Stimulated activated CD8-positive, alpha-beta memory T cell treated with anti-CD3 and anti-CD28 coated beads, Interleukin-7, amount 100 ng/mL, for 1 hour (primary cell): Measurements from ENCODE around the gene OMA1.

ENCODE experiments used
- DNase-seq, 2 donors: peaks; one replicate each; pipeline ENCODE4 v3.0.0-alpha.2; 2020; ENCODE audit warnings: low read depth in 2 of 2

The OMA1 gene

DNA sequence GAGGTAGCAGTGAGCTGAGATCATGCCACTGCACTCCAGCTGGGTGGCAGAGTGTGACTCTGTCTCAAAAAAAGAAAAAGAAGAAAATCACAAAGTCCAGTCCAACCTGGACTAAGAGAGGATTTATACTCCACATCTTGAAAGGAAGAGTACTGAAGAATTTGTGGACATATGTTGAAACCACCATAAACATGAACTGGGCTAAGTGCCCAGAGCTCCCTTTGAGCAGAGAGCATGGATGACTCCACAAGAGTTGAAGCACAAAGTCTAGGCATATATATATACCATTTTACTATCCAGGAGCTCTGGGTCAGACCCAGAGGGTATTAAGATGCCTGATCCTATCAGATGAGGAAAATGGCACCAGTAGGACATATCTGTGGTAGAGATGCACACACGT, 86.6 kb downstream of the OMA1 start:
- no peak for DNase-seq

DNA sequence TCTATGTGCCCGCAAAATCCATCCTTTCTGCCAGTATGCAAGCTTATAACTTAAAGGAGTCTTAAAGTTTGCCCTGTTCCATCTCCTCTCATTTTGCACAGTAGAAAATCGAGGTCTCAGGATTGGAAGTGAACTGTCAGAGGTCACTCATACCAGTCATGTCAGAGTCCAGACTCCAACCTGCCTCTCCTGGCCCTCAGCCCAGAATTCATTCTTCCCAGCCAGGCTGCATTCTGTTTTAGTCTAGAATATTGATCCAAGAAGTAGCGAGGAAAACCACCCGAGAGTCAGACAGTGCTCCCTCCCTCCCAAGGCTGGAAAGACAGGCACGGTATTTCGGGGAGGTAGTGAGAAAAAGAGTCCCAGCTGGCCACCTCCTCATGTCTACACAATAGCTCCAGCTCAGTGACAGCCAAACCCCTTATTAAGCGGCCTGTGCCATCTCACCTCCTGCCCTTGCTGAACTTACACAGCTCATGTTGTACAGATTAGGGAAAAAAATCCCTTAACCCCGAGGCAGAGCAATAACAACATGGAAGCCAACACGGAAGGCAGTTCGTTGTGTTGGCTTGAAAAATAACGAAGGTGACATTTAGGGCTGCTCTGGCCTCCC, 89.4 kb downstream of the OMA1 start:
- DNase-seq: no peak

DNA sequence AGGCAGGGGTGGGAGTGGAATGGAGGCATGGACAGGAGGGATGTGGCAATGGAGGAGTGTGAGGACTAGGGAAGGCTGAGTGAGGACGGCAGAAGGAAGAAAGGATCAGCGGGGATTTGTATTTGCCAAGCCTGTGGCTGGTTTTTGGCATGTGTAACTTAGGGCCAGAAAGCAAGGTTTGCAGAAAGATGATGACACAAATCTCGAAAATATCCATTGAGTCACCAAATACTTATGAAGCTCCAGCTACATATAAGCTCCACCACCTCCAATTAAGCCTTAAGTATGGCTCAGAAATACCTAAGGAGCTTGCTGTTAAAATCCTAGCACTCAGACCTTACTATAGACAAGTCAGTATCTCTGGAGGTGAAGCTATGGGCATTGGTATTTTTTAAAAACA, 90.1 kb downstream of the OMA1 start:
- DNase-seq: no peak

DNA sequence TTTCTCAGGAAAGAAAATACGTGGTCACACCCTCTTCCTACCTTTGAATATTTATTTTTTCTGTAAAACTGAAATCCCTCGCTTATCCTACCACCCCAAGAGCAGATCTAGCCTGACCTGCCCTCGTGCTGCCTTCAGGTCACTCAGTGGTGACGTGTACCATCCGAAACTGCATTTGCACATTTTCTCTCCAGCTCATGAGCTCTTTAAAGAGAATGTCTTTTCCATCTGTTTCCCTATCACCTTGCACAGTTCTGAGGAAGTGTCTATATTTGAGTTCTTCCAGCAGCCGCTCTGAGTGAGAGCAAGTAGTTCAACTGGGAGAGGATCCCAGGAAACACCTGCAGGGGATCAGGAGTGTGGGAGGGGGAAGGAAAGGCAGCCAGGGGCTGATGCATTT, 91.7 kb downstream of the OMA1 start:
- no peak for DNase-seq

DNA sequence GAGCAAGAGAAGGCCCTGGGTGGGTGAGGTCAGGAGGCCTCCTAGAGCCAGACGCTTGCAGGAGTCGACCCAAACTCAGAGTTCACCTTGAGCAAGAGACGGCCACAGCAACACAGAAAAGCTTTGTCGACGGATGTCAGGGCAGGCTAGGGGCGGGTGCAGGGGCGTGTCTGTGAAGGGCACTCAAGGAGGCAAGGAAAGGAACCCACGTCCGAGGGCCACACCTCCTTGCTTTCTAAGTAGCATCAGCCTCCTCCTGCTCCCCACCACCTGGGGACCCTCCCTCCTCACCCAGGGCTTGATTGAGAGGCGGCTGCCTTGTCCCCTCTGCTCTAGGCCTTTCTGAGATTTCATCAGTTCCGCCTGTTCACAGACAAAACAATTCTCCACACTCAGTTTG, 92.1 kb downstream of the OMA1 start:
- DNase-seq: no peak

DNA sequence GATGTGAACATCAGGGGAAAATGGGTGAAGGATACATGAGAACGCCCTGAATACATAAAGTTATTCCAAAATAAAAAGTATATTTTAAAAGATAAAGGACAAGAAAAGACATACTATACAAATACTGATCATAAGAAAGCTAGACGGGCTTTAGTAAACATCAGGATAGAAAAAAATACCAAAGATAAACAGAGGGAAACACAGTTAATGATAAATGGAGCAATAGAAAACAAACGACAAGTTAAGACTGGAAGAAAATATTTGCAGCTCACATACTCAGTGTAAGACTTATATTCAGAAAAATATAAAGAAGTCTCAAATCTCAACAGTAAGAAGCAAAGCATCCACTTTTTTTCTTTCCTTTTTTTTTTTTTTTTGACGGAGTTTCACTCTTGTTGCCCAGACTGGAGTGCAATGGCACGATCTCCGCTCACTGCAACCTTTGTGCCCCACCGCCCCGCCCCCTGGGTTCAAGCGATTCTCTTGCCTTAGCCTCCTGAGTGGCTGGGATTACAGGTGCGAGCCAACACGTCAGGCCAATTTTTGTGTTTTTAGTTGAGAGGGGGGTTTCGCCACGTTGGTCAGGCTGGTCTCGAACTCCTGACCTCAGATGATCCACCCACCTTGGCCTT, 94.8 kb downstream of the OMA1 start:
- no peak for DNase-seq

DNA sequence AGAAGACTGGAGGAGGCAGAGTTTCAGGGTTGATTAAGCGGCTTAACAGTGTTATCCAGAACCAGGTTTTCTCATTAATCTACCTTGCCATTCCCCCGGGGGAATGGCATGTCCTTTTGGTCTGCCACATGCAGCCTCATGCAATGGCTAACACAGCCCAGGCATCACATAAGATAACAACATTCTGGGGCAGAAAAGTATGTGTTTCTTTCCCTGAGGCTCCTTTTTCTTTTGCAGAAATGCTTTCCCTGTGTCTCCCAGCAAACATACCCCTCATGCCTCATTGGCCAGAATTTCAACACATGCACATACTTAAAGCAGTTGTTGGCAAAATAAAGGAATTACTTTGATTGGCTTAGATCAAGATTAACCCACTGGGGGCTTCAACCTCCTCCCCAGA, 98.6 kb downstream of the OMA1 start:
- no peak for DNase-seq

DNA sequence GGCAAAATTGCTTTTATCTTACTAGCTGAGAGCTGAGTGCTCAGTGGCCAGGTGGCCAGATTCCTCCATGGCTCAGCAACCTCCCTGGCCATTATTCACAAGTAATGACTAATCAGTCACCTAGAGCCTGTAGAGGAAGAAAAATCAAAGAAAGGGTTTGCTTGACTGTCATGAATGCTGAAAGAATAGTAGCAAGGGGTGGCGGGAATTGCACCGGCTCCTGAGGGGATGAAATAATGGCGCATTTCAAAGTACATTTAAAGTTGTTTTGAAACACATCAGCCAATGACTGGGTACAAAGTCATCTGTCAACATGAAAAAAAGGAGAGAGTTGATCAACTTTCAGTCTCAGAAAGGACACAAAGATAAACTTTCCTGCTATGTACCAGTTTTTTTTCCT, 99.5 kb downstream of the OMA1 start:
- DNase-seq: no peak

DNA sequence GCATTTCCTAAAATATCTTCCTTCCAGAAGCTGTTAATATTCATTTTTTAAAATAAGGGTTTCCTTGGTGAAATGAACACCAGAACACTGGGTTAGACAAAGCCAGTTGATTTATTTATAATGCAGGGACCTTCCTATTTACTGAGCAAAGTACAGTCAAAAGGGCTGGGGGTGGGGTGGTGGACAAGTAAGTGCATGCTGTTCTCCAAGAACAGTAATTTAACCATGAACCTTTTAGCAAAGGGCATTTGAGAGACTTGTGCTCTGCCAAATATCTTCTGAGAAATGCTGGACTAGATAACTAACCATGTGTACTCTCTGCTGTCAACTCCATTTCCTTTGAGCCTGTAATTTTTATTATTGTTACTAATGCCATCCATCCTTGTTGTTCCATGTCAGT, 100.2 kb downstream of the OMA1 start:
- no peak for DNase-seq

DNA sequence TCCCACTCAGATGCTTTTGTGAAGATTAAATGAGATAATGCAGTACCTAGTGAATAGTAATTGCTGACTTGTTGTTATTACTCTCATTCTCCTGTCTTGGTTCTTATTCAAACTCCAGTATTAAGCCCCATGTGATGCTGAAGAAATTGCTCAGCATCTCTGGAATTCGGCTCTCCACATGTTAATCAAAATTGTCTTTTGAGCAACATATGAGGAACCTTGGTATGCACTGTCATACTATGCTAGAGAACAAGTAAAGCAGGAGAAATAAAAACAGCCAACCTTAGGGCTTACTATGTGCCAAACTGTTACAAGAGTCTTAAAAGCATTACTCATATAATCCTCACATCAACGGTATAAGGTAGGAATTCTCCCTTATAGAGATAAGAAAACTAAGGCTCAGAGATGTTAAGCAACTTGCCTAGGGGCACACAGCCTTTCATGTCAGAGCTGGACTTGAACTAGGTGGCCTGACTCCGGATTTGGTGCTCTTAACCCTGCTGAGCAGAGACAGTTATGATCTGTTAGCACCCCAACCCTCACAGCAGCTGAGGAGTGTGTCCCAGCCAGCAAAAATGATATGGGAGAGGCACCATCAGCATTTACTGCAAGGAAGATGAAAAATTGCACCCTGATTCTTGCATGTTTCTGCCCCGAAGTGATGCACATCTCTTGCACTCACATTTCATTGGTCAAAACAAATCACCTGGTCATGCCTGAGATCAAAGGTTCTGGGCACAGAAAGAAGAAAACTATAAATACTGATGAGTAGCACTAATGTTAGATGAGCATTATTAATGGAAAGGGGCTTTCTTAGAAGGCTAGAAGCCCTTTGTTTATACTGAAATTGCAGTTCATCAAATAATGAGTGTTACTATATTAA, 102.3 kb downstream of the OMA1 start:
- DNase-seq: no peak

DNA sequence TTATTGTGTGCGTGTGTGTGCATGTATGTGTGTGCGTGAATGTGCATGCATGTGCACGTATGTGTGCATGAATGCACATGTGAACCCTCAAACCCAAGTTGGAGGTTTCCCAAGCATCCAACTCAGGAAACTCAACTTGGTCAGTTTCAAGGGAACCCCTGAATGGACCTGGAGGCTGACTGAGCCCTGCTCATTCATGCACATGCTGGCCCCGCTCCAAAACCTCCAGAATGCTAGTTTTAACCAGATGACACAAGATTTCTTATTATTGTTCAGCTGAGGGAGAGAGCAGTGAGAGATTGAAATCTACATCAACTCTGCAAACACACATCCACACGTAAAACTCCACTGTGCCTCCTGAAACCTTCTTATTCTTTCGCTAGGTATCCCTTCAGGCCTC, 104.4 kb downstream of the OMA1 start:
- DNase-seq: no peak

DNA sequence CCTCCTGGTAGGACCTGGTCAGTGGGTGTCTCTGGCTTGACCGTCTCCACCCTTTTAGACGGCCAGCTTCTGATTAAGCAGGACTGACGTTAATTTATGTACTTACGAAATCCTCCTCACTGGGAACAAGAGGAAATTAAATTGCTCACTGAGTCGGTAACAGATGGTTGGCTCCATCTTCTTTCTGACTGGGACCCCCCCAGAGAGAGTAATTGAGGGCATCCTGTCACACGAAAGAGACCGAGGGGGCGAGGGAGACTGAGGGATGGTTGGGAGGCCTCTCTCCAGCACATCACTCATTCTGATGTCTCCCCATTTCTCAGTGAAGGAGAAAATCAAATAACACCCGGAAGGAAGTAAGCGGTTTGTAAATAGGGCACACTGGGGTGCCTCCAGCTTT, 104.8 kb downstream of the OMA1 start:
- DNase-seq: no peak

DNA sequence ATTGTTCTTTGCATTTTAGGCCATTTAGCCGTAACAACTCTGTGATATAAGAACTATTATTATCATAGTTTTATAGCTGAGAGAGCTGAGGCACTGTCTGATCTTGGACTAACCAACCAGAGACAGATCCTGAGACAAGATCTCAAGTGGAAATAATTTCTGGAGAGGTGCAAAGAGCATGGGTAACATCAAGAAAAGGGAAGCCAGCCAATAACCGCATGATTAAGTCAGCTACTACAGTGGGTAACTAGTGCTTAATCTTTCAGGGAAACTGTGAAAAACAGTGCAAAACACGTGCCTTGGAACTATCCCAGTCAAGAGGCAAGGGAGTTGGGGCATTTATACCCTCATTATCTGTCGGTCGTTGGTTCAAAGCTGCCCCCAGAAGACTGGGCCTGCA, 105.8 kb downstream of the OMA1 start:
- no peak for DNase-seq

DNA sequence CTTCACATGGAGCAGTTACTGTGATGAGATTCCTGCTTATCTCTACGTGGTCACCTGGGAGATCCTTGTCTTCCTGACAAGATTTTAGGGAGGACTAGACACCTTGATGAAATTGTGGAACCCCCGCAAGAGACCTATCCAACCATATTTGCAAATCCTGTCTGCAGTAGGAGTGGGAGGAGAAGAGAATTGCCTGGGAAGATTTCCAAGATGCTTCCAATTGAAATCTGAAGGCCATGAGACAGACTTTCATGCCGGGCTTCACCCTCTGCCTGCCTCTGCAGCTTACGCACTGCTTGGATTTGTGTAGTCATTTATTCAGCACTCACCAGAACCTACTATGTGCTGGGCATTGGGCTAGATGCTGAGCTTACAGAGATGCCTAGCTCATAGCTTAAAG, 106.6 kb downstream of the OMA1 start:
- no peak for DNase-seq

DNA sequence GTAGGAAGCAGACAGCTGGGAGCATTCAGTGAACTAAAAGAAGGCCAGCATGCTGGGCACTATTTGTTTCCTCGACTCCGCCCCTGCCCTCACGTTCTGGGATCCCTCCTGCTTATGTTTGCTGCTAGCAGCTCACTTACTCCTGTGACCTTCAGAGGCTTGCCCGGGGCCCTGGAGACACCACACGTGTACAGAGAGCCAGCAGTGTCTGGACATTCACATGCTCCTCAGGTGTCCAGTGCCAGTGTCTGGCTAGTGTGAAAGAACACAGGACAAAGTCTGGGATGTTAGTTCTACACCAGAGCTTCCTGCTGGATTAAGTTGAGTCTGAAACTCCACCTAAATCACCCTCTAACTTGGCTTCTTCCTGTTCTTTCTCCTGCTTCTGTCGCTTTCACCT, 108.1 kb downstream of the OMA1 start:
- no peak for DNase-seq

DNA sequence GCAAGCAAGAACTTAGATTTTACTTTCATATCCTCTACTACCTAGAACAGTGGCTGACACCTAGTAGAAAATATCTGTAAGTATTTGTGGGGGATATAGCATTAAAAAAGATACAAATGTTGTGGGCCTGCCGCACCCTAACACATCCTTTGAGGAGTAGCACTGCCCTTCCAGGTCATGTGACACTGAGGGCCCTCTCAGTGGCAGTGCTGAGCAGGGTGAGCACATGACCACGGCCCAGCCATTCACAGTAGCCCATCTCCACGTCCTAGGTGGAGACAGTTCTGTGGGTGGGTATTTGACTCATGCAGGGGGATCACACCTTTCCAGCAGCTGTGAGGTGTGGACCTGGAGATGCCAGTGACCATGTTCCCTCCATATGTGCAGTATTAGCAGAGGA, 108.9 kb downstream of the OMA1 start:
- no peak for DNase-seq

DNA sequence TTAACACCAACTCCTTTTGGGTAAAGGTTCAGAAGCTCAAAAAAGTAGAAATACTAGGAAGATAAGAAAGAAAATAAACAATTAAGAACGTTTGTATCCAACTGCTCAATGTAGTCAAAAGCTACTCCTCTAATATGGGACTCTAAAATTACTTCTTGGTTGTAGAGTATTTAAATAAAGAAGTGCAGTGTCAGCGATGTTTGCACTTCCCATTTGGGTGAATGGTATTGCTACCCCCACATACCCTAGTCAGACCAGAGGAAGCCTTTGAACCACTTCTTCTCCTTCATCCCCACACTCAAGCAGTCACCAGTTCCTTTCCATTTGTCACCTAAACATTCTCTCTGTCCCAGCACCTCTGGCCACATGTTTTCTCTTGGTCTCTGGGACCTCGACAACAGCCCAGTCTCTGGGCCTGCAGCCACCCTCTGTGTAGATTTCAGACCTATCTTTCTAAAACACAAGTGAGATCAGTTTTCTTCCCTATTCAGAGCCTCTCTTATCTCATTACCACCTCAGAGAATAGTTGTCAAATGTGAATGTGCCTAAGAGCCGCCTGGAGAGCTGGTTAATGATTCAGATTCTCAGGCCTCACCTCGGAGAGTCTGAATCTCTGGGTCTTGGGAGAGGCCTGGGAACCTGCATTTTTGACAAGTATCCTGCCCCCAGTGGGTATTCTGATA, 109.8 kb downstream of the OMA1 start:
- no peak for DNase-seq

DNA sequence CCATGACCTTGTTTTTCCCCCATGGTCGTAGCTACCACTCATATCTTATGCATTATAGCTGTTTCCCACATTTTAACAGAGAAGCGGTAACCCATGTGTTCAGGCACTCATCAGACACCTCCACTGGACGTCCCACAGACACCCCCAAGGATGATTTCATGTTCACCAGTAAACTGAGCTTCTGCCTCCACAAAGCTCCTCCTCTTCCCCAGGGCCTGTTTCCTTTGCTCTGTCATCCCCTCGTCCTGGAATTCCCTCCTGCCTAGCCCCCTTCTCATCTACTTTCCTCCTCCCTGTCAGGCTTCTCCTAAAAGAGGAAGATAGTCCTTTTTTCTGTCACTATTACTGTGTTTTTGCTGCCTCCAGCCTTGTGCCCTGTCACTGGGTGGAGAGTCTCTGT, 111.2 kb downstream of the OMA1 start:
- DNase-seq: no peak

DNA sequence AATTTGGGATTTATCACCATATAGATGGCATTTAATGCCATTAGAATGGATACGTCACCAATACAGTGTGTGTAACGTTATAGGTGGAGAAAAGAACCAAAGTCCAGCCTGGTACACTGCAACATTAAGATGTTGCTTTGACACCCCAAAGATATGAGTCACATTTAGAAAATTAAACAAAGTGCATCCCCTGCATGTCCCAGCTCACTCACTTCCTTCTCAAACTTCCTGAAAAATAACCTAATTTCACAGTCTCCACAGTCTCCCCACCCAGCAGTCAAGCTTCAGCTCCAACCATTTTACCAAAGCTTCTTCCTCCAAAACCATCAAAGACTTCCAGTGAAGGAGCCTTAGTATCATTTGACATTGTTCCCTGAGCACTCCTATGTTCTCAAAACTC, 111.9 kb downstream of the OMA1 start:
- DNase-seq: no peak

DNA sequence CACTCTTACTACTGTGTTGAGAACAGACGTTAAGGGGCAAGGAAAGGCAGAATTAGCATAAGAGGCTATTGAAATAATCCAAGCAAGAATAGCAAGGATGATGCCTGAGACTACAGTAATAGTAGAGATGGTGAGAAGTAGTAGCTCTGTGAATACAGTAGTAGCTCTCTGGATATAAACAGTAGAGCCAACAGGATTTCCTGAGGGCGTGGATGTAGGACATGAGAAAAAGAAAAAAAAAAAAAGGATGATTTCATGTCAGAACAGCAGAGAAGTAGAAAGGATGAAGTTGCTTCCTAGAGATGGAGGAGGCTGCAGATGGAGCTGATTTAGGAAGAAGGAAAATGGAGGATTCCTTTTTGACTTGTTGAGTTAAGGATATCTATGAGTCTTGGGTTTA, 112.3 kb downstream of the OMA1 start:
- DNase-seq: no peak

DNA sequence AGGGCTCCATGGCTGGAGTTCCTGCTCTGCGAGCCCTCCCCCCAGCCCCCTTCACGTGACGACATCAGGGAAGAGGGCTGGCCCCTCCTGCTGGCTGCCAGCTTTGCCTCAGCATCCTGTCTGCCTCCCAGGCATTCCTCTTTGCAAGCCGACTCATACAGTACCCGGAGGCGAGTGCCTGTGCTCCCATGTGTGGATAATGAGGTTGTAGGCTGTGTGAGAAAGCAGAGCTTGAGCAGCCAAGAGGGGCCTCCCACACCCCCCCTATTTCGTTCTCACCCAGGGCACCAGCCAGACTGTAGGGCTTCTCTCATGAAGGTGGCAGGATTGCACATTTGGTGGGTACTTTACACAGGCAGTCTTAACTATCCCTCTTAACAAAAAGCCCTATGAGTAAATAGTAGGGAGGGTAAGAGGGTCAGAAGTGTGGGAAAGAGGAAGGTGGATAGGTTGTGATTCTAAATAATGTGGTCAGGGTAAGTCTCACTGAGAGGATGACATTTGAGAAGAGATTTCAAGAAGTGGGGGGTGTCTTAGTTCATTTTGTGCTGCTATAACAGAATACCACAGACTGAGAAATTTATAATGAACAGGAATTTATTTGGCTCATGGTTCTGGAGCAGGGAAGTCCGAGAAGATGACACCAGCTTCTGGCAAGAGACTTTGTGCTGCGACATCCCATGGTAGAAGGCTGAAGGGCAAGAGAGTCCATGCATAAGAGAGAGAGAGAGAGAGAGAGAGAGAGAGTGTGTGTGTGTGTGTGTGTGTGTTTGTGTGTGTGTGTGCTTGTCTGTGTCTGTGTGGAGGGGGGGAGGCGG, 113.5 kb downstream of the OMA1 start:
- DNase-seq: no peak
